GM21619 (cell line): Measurements from ENCODE around the gene TMEM272.
A peak's percentile ranks its signal among the peaks of the same experiment; 100 is the strongest.

ENCODE experiments used
- ATAC-seq: cut with Tn5 transposase; IDR thresholded peaks from one replicate; pipeline ENCODE4 v1.9.1; 2021; ENCODE audit not compliant: unreplicated experiment

Gene TMEM272

DNA sequence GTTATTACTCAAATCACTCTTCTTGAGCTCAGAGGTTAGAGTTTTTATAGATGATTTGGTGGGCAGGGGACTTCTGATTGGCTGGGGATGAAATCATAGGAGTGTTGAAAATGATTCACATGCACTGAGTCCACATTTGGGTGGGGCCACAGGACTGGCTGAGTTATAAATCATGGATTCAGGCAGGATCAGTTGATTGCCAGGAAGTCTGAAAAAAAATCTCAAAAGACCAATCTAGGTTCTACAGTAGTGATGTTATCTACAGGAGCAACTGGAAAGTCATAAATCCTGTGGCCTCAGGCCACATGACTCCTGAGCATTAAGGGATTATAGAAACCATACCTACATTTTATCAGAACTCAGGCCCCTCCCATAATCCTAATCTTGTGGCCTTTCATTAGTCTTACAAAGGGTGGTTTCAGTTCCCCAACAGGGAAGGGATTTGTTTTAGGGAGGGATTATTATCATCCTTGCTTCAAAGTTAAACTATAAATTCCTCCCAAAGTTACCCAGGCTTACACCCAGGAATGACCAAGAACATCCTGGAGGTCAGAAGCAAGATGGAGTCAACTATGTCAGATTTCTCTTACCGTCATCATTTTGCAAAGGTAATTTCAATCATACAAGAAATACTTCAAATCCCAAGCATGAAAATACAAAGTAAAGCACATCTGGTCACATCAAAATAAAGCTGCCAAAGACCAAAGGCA lies 11.2 kb upstream of the TMEM272 start:
- ATAC-seq = no peak

DNA sequence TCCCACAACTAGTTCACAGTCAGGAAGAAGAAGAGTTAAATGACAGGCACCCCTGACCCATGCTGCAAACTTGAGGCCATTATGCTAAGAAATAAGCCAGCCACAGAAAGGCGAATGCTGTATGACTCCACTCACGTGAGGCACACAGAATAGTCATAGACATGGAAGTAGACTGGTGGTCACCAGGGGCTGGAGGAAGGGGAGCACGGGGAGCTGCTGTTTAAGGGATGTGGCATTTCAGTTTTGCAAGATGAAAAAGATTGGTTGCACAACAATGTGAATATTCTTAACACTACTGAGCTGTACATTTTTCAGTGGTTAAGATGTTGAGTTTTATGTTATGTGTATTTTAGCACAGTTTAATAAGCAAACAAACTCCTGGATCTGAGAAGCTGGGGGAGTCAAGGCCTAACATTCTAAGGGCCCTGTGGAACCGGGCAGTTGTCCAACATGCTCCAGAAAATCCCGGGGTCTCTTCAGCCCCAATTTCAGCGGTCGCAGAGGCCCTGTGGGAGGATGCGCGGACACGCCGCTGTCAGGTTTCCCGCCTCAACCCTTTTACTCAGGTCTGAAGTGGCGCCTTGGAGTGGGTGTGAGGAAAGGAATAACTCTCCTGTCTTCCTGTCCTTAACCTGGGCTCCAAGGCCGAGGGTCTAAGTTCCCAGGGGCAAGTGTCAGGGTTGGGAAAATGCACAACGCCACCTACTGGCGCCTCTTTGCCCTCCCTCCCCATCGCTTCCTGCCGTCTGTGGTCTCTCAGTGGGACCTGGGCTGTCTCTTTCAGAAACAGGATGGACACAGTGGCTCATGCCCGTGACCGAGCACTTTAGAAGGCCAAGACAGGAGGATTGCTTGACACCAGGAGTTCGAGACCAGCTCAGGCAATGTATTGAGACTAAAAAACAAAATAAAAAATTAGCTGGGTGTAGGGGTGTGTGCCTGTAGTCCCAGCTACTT lies 4.4 kb upstream of the TMEM272 start:
- ATAC-seq = no peak

DNA sequence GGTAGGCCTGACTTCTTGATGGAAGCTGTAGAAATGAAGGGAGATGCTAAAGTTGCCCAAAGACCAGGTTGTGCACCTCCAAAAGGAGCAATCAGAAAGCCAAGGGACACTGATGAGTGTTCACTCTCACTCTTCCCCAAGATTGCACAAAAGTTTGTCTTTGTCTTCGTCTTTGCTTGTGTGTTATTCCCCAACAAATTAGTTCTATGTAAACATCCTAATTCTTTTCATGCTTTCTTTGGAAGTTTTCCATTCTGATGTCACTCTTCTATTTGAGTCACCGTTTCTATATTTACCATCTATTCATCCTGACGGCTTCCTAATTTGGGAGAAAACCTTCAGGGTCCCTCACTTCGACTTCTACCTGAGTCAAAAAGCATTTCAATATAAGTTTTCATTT lies 3.7 kb upstream of the TMEM272 start:
- no peak for ATAC-seq

DNA sequence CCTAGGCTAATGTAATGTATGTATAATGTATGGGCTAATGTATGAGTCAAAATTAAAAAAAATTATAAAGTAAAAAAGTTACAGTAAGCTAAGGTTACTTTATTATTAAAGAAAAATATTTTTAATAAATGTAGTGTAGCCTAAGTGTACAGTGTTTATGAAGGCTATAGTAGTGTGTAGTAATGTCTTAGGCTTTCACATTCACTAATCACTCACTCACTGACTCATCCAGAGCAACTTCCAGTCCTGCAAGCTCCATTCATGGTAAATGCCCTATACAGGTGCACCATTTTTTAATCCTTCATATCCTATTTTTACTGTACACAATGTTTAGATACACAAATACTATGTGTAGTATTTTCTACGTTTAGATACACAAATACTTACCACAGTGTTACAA lies 1.8 kb upstream of the TMEM272 start:
- no peak for ATAC-seq

DNA sequence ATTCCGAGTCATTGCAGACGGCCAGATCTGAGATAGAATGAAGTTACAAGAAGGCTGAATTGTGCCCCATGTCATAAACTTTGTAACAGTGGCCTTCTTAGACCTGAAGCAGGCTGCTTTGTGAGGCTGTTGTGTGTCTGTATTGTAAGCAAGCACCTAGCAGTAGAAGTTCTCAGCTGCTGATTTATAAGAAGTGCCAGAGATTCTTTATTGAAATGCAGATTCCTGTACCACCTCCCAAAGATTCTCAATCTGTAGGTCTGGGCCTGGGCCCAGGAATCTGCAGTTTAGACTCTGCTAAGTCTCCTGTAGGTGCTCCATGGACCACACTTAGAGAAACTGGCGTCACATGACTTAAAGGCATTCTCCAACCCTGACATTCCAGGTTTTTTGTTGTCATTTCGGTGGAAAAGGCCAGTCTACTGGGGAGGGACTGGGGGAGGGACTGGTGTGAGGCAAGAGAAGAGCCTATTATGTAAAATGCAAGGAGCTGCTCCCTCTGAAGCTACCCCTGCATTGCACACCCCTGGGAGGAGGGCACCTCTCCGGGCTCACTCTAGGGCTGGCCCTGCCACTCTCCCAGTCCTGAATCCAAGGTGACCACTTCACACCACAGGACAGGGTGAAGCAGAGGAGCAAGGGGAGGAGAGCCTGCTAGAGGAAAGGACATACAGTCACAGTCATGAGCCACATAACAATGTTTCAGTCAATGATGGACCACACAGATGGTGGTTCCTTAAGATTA lies 769 bp upstream of the TMEM272 start:
- no peak for ATAC-seq

DNA sequence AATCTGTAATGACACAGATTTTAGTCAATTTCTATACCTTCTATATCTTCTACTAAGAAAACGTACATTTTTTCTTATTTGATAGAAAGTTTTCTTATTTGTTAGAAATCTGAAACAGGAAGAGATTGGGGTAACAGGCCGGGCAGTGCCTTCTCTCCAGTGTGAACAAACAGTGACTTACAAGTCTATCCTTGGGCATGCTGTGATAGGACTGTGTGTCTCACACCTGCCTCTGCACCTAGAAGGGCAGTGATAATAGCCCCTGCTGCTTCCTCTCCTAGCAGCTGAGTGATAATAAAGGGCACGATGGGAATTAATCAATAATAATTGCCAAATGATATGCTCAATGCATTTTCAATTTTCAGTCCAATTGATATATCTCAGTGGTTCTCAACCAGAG lies 1.4 kb downstream of the TMEM272 start:
- no peak for ATAC-seq

DNA sequence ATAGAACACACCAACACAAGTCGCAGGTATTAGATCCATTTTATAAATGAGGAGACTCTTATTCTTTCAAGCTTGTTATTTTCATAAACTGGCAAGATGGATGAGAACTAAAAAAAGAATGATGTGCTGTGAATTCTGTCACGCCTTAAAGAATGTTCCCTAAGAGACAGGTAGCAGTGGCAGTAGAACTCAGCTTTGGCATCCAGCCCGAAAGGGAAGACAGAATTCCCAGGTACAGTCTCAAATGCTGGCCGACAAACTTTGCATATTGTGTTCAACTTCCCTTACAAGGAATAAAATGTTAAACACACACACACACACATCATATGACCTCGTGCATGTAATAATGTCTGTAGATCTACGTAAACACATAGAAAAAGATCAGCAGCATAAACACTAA lies 3.2 kb downstream of the TMEM272 start:
- ATAC-seq = no peak

DNA sequence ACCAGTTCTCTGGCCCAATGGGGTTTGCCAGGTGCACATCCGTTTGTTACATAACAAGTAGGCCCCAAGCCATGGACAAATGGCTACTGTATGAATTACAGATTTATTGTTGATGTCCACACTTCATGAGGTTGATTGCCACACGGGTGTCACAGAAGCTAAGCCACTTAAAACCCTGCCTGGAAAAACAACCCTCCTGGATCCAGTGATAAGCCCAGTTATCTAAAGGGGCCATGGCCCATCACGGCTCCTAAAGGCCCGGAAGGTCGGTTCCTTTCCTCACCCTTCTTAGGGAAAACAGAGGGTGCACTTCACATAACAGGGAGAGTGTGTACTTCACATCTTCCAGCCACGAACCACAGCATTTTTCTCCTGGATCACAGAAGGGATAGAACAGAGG lies 4.1 kb downstream of the TMEM272 start:
- no peak for ATAC-seq

DNA sequence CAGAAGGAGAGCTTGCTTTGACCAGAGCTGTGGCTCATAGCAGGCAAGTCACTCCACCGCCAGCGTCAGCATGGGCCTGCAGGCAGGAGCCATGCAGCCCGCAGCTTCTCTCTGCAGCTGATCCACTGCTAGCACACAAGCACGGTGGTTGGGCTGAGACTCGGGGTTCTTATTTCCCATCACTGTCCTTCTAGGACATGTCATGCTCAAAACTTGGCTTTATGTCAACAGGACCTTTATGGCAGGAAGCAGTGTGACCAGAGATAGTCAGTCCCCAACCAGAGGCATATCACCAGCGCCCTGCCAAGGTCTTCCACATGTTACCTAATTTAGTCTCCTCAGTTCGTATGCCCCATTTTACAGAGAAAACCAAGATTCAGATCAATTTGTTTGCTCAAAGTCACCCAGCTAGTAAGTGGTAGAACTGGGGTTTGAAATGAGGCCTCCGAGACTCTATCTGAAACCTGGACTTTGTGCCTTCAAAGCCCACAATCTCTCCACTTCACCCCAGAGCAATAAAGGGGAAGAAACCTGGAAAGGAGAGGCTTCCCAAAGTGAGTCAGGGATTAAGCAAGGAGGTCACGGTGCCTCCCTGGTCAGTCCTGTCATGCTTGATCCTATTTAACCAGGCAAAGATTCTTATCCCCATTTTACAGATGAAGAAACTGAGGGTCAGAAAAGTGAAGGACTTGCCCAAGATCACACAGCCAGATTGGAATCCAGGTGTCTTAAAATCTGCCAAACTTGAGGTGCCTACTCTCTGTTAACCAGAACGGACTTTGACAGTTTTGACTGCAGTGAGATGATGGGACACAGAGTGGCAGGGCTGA lies 5.1 kb downstream of the TMEM272 start:
- no peak for ATAC-seq

DNA sequence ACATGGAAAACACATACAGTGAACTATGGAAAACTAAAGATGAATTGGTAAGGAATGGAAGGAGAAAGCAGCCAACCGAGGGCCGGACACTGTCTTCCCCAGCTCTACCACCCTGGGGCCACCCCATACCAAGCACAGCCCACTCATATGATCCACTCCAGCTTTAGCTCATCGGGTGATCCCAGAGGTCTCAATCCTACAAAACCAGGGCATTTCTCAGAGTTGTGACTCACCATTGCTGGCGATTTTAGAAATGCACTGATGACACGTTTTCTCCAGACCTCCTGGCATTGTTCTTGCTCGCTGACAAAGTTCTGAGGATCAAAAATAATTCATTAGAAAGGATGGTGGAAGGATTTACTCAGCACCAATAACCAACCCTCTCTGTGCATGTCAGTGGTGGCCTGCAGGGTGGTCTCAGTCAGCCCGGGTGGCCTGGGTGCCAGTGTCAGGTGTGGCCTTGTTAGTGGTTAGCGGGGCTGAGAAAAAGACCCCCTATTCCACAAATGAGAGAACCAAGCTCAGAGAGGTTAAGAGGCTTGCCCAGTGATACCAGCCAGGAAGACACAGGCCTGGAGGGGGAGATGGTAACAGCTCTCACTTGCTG lies 6.6 kb downstream of the TMEM272 start:
- ATAC-seq = no peak

DNA sequence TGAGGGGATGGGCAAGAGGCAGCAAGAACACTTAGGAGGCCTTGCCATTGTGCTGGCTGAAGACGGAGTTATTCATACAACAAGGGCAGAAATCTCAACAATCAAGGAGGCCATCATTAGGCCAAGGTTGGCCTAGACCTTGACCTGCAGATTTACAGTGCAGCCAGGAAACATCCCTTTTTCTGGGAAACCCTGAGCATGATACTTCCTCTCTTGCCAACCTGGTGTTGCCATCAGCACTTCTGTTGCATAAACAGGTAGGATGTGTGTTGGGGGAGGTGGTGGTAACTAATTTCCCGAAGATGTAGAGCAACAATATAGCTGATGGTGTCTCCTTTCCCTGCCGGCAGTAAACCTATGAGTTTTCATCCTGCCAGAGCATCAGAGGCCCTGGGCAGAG lies 8.0 kb downstream of the TMEM272 start:
- ATAC-seq = no peak

DNA sequence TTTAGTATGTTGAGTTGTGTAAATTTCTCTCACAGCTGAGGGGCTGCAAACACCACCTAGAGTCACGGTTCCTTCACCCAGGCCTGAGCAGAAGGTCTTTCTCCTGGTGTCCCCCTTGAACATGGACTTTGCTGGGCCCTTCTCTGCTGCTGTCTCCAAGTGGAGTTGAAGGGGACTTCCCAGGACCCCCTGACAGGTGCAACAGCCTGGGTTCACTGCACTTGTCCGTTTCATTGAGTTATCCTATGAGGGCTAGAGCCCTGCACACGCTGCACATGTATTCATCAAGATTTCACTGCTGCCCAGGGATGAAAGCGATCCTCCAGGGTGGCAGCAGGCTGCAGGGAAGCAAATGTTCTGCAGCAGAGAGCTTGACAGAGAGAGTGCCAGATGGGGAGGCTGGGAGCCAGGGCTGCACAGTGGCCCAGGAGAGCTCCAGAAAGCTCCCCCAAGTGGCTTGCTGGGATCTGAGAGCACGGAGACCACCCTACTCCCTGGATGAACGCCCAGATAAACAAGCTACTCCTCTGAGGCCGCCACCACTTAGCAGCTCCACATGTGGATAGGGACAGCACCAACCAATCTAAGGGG lies 10.3 kb downstream of the TMEM272 start:
- no peak for ATAC-seq

DNA sequence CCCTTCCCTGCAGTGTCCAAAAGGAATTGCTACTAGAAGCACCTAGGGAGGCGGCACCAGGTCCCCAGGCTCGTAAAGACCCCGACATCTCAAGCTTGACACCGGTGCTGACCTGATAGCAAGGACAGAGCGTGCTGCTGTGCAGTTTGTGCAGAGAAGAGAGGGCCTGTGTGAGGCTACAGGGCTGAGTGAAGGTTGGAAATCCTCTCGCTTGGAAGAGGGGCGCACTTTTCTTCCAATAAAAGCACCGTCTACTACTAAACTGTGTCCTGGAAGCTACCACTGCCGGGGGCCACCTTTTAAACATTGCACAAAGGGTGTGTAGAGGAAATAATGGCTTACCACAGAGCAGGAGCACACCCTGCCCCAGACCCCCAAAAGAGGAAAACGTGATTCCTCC lies 11.0 kb downstream of the TMEM272 start:
- ATAC-seq = no peak

DNA sequence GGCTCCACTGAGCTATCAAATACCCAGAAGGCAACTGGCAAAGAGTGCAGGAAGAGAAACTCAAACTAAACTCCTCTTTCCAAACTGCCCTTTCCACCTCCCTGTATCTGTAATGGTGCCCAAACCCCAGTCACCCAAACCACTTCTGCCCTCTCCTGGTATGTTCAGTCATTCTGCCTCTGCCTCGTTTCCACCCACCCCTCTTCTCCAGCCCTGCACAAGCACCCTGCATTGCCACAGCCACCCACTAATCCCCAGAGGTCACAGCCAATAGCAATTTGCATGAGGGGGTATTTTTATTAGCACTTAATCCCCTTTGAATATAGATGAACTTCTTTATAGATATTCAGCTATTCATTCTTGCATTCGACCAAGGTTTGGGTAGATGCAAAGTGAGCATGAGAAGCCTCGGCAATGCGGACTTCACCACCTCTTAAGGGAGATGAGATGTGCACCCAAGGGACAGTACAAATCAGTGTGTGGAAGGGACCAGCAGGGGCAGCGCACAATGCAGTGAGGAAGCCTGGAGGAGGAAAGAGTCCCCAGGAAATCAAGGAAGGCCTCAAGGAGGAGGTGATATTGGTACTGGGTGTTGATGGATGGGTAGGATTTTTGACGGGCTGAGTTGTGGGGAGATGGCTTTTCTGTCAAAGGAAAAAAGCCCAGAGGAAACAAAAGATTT lies 12.4 kb downstream of the TMEM272 start:
- peak; percentile 73 for ATAC-seq

DNA sequence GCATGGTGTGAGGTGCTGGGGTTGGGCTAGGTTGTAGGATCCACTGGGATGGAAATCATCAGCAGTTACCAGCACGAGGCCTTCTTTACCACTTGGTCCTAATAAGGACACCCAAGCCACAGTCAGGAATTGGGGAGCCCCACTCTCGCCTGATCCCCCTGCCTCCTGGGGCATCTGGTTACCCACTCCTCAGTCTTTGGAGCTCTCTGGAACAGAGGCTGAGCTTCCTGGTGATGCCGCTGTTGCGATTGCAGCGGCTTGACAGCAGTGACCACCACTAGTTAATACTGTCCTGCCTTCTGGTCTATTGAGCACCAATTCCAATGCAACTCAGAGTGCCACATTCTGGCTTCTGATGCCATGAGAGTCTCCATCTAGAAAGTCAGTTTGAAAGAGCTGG lies 13.5 kb downstream of the TMEM272 start:
- no peak for ATAC-seq

DNA sequence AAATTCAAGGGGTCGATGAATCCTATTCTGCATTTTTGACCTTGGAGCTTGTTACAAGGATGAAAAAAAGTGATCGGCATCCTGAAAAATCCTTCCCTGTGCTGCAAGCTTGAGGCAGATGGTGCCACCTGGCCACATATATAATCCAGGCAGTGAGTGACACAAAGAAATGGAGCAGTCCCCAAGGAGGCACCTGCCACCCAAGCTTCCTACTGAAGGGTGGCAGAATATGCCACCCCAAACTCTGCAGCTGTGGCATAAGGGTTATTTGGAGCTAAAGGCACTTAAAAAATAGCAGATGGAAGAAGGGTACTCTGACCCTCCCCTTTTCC lies 15.4 kb downstream of the TMEM272 start:
- ATAC-seq = no peak

DNA sequence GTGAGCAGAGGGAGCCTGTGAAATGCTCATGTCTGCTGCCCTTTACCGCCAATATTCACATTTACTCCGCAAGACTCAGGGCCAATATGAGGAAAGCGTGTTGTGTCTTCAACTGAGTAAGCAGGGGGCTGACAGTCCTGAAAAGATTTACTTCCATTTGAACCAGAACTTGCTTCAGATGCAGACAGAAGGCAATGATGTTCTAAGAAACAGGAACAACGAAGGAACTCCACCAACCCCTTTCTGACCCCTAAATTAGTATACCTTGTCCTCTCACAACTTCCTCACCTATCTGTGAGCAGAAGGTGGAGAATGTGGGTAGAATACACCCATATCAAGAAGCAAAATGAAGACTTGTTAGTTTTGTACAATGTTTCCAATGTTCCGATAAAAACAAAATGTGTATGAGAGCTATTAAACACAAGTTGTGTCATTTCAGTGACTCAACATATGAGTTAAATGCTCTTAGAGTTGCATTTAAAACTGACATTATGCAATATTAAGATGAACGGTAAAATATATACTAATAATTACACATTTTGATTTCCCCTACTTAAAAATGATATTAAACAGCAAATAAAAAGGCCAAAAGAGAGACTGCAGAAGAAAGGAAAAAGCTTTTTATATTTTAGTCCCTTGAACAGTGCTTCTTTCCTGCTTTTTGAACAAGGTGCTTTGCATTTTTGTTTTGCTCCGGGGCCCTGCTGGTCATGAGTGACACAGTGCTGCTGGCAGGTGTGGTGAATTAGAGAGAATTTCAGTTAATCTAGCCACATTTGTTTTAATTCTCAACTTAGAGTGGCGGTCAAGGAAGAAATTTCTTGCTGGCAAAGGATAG lies 16.0 kb downstream of the TMEM272 start:
- ATAC-seq = no peak

DNA sequence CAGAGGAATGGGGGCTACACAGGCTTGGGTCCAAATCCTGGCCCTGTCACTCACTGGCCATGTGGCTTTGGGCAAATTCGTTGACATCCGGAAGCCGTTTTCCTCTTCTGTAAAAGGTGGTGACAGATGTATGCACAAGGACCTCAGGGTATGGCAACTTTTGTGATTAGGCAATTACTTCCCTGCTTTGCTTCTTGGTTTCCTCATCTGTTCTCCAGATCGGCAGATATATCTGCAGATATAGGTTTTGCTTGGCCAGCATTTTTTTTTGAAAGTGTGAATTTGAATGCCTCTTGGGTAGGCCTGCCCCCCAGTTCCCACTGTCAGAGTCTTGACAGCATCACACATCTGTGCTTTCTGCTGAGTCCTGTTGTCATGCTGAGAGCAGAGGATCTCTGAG lies 17.7 kb downstream of the TMEM272 start:
- ATAC-seq = no peak

DNA sequence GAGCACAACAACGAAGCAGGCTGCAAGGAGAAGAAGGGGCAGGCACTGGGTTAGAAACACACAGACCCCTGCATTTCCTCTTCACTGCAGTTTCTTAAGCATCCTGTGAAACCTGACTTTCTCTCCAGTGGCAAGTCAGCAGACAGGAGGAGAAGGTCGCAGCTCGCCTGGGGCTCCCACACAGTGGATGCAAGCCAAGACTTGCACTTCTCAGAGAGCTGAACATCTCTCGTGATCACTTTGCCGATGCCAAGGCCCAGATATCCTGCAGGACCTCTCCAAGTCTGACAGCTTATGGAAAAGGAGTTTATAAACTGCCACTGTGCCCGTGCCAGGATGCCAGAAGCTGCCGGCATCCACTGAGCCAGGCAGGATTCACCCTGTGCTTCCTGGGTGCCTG lies 18.4 kb downstream of the TMEM272 start:
- no peak for ATAC-seq
